PC-9 (cell line): ENCODE data around the gene PDE1C. TPM values are rescaled to one million over a fixed set of nuclear protein-coding genes. Genes with fewer than 3 reads are reported as not detected.

Experiments
- BruUV-seq: library from RNA; stranded (reverse); fragments of 400-500 nt; replicated peaks from 2 replicates; lab custom pipeline; 2021; lab: Mats Ljungman, UMichigan
- CTCF ChIA-PET: fragments of 300-600 bp; sonication (Branson Sonifier 250); formaldehyde crosslinking; loops from one replicate; lab custom pipeline; 2022; ENCODE audit warnings: antibody characterized with exemption; lab: Charles Lee
- POLR2A ChIA-PET: fragments of 300-600 bp; sonication (Branson Sonifier 250); formaldehyde crosslinking; loops from one replicate; lab custom pipeline; 2022; ENCODE audit warnings: antibody characterized with exemption; ENCODE audit not compliant: unreplicated experiment; lab: Charles Lee
- DNase-seq, 2 experiments: peaks; one replicate each; pipeline versions ENCODE4 v3.0.0 to v3.0.0-alpha.2; 2015 to 2022; ENCODE audit warnings: mixed read lengths in 1 of 2
- H2AFZ ChIP-seq: fragments of 200-600 bp; sonication (generic); 2 replicates; pipeline ENCODE4 v1.8.1; 2017; ENCODE audit warnings: antibody characterized with exemption
- H3F3A ChIP-seq: fragments of 200-600 bp; sonication (generic); 2 replicates; pipeline ENCODE4 v1.8.1; 2017; ENCODE audit warnings: antibody characterized with exemption, mild to moderate bottlenecking, low read depth; ENCODE audit not compliant: insufficient read depth
- H3K27ac ChIP-seq: fragments of 200-600 bp; sonication (generic); 2 replicates; pipeline ENCODE4 v1.6.1; 2016; ENCODE audit warnings: mixed run types
- H3K27me3 ChIP-seq: fragments of 200-600 bp; sonication (generic); 2 replicates; pipeline ENCODE4 v1.6.1; 2016; ENCODE audit warnings: low read depth, mixed run types; ENCODE audit not compliant: insufficient read depth
- H3K36me3 ChIP-seq: fragments of 200-600 bp; sonication (generic); 2 replicates; pipeline ENCODE4 v1.6.1; 2016; ENCODE audit warnings: low read depth, mixed run types
- H3K4me1 ChIP-seq: fragments of 200-600 bp; sonication (generic); replicated peaks from 2 replicates; pipeline ENCODE4 v1.6.1; 2016; ENCODE audit warnings: mixed run types; ENCODE audit not compliant: insufficient read depth
- H3K4me2 ChIP-seq: fragments of 200-600 bp; sonication (generic); 2 replicates; pipeline ENCODE4 v1.6.1; 2017; ENCODE audit warnings: mixed run types
- H3K4me3 ChIP-seq: fragments of 200-600 bp; sonication (generic); 2 replicates; pipeline ENCODE4 v1.6.1; 2016; ENCODE audit warnings: mixed run types
- H3K79me2 ChIP-seq: fragments of 200-600 bp; sonication (generic); 2 replicates; pipeline ENCODE4 v1.6.1; 2017; ENCODE audit warnings: low read depth, mixed run types
- H3K9me2 ChIP-seq: fragments of 200-600 bp; sonication (generic); 2 replicates; pipeline ENCODE4 v1.8.1; 2017; ENCODE audit warnings: mild to moderate bottlenecking; ENCODE audit not compliant: insufficient read depth
- H3K9me3 ChIP-seq: fragments of 200-600 bp; sonication (generic); 2 replicates; pipeline ENCODE4 v1.8.1; 2016; ENCODE audit warnings: low read depth; ENCODE audit not compliant: insufficient read depth
- H4K20me1 ChIP-seq: fragments of 200-600 bp; sonication (generic); 2 replicates; pipeline ENCODE4 v1.8.1; 2017; ENCODE audit not compliant: insufficient read depth
- CTCF ChIP-seq: fragments of 200-600 bp; sonication (generic); conservative IDR thresholded peaks from 2 replicates; pipeline ENCODE4 v1.6.1; 2017; ENCODE audit warnings: mixed run types, antibody characterized with exemption, mild to moderate bottlenecking, moderate library complexity
- EZH2 ChIP-seq: fragments of 200-600 bp; sonication (generic); IDR thresholded peaks from 2 replicates; pipeline ENCODE4 v1.8.0; 2017; ENCODE audit warnings: antibody characterized with exemption, low read depth
- intact Hi-C: fragments of 100-400 bp; cut with micrococcal nuclease; formaldehyde crosslinking; loops from one replicate; pipeline ENCODE4 v1.10.0; 2022; ENCODE audit not compliant: unreplicated experiment
- total RNA-seq: library from RNA; stranded (reverse); gene quantifications from 2 replicates; pipeline ENCODE4 v1.2.3, GENCODE V29; 2021

Gene PDE1C
- total RNA-seq, 1 experiment from 2014 or later: 1.7 TPM

GRCh38 chr7:32023376-32023775, 46.8 kb downstream of the PDE1C start:
- no peaks in the 10 kb centered on the region for H3F3A ChIP-seq
- H4K20me1 ChIP-seq: no peaks in the 10 kb centered on the region
- intact Hi-C loops: no loop called here
- H3K36me3 ChIP-seq: no peaks in the 10 kb centered on the region
- no peak overlapping the region for H2AFZ ChIP-seq
- CTCF ChIA-PET: no interaction called here
- H3K79me2 ChIP-seq: no peaks in the 10 kb centered on the region
- no TSS peak for BruUV-seq
- POLR2A ChIA-PET: no interaction called here
- peak in 1 of 2 experiments; percentile 9 for DNase-seq
- no peak overlapping the region for H3K27ac ChIP-seq
- no peaks in the 10 kb centered on the region for H3K4me1 ChIP-seq
- TF ChIP-seq CTCF (no peak), EZH2 (no peak)
- no peaks in the 10 kb centered on the region for H3K9me3 ChIP-seq
- no peak overlapping the region for H3K4me3 ChIP-seq
- H3K9me2 ChIP-seq: no peaks in the 10 kb centered on the region
- no peaks in the 10 kb centered on the region for H3K27me3 ChIP-seq
- H3K4me2 ChIP-seq: no peak overlapping the region

GRCh38 chr7:32022966-32023365, 47.2 kb downstream of the PDE1C start:
- CTCF ChIA-PET: no interaction called here
- DNase-seq: no peak
- H3K4me1 ChIP-seq: no peaks in the 10 kb centered on the region

GRCh38 chr7:32020551-32021159, 49.6 kb downstream of the PDE1C start:
- Histone ChIP-seq H2AFZ (no peak overlapping the region), H3K36me3 (no peaks in the 10 kb centered on the region), H3K9me3 (no peaks in the 10 kb centered on the region; the same call in 1 of the 2 replicates), H4K20me1 (no peaks in the 10 kb centered on the region), H3K4me2 (no peak overlapping the region), H3K79me2 (no peaks in the 10 kb centered on the region), H3K27ac (no peak overlapping the region), H3K4me3 (no peak overlapping the region), H3K9me2 (no peaks in the 10 kb centered on the region), H3F3A (no peaks in the 10 kb centered on the region), H3K27me3 (no peaks in the 10 kb centered on the region), H3K4me1 (no peaks in the 10 kb centered on the region)
- BruUV-seq: no TSS peak
- TF ChIP-seq CTCF (no peak), EZH2 (no peak)
- DNase-seq: peak in 1 of 2 experiments; percentile 2
- ChIA-PET POLR2A (no interaction called here), CTCF (no interaction called here)
- intact Hi-C loops: no loop called here

More at GRCh38 chr7:32022966-32023365, 47.2 kb downstream of the PDE1C start:
- H3K9me2 ChIP-seq: no peaks in the 10 kb centered on the region
- H4K20me1 ChIP-seq: no peaks in the 10 kb centered on the region
- H3K27ac ChIP-seq: no peak overlapping the region
- no peak overlapping the region for H3K4me2 ChIP-seq
- H3K4me3 ChIP-seq: no peak overlapping the region
- BruUV-seq: no TSS peak
- H3K79me2 ChIP-seq: no peaks in the 10 kb centered on the region
- intact Hi-C loops: no loop called here
- POLR2A ChIA-PET: no interaction called here
- no peak overlapping the region for H2AFZ ChIP-seq
- no peaks in the 10 kb centered on the region for H3F3A ChIP-seq
- no peaks in the 10 kb centered on the region for H3K27me3 ChIP-seq
- H3K36me3 ChIP-seq: no peaks in the 10 kb centered on the region
- no peaks in the 10 kb centered on the region for H3K9me3 ChIP-seq
- TF ChIP-seq EZH2: no peak
